Uterus (tissue), 2 donors: Measurements from ENCODE around the gene ATP2C1.

ENCODE experiments used
- CTCF ChIP-seq, 4 experiments: fragments of 200-600 bp in 2 of 4; fragments of 450-650 bp in 2 of 4; sonication (generic) in 2 of 4; IDR thresholded peaks; one replicate each; pipeline ENCODE4 v1.5.1; 2016 to 2019; ENCODE audit warnings: antibody characterized with exemption in 4 of 4, mild to moderate bottlenecking in 2 of 4, moderate library complexity in 1 of 4
- POLR2A ChIP-seq, 2 donors: fragments of 450-650 bp; IDR thresholded peaks; one replicate each; pipeline ENCODE4 v1.6.1; 2016; ENCODE audit warnings: antibody characterized with exemption in 2 of 2, mild to moderate bottlenecking in 1 of 2, moderate library complexity in 1 of 2

DNA sequence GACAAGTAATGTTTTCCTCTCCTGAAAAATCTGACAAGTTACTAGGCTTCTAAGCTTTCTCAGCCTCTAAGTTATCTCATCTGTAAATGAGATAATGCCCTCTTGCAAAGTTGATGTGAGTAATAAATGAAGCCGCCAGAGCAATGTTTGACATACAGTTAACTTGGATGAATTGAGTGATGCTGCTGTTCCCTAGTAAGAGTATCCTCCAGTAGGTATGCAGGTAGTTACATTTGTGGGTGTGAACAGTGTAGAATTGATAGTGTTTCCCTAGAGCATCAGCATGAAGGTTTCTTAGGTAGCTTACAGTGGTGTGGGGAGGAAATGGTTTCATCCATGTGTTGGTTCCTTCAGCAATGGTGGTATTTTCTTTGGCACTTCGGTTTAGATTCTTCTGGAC, 3.4 kb downstream of the ATP2C1 start:
- no peak for TF ChIP-seq POLR2A (IDR thresholded peaks at IDR 0.05)
- no peak for TF ChIP-seq CTCF (IDR thresholded peaks at IDR 0.05)
